GM18858 (cell line): ENCODE measurements around the gene CNTNAP4.

Source experiments
- ATAC-seq: cut with Tn5 transposase; IDR thresholded peaks from one replicate; pipeline ENCODE4 v1.9.1; 2021; ENCODE audit not compliant: unreplicated experiment

CNTNAP4 gene

DNA sequence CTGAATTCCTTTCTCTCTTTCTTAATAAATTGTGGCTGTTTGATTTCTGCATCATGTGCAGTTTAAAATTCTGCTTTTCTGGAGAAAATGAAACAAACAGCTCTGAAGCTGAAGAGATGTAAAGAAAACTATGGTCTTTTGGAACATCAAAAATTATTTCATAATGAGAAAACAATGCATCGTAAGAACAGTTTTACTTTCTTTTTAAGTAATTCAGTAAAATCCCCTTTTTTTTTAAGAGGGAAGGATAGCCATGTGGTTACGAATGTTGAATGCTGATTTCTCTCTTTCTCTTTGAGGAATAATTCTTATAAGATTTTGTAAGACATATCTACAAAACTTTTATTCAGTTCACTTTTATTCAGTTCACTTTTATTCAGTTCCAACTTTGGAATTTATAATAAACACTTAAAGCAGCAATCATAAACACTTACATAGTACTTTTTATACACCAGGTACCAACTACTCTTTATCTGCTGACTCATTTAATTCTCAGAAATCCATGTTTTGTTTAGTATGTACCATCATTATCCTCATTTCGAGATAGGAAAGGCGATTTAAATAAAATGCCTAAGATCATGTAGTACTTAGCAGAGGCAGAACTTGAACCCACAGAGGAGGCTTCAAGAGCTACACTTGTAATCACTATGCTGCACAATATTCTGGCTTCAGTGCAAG, 26.6 kb downstream of the CNTNAP4 start:
- no peak for ATAC-seq

DNA sequence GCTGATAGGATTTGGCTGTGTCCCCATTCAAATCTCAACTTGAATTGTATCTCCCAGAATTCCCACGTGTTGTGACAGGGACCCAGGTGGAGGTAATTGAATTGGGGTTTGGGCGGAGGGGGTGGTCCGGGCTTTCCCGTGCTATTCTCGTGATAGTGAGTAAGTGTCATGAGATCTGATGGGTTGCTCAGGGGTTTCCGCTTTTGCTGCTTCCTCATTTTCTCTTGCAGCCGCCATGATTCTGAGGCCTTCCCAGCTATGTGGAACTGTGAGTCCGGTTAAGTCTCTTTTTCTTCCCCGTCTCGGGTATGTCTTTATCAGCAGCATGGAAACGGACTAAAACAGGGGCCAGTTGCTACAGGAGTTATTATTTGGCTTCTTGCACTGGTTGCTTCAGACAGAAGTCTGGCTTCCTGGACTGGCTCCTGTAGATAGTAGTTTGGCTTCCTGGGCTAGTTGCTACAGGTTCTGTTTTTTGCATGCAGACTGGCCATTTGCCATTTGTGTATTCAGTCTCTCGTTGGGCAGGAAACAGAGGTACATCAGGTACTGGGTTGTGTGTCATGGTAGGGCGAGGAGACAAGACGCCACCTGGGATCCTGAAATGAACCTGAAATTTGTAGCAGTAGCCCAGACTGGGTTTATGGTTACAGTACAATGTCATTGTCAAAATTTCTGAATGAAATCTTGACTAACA, 32.6 kb downstream of the CNTNAP4 start:
- no peak for ATAC-seq

DNA sequence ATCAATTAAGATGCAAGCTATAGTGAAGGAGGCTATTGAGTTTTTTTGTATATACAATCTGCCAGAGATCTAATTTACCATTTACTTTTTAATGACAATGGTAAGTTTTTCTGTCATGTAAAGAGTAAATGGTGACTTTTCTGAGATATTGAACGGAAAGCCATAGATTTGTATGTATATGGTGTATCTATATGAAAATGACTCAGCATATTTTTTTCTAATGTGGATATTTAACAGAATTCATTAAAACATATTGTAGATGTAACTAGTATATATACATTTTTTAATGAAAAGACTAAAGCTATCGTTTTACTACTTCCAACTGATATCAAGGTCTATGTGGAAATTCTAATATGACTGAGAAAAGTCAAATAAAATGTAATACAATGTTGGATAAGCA, 34.1 kb downstream of the CNTNAP4 start:
- no peak for ATAC-seq

- ATAC-seq, result no peak
Measured at GRCh38 chr16:76318565-76318964, 41.4 kb downstream of the CNTNAP4 start.

DNA sequence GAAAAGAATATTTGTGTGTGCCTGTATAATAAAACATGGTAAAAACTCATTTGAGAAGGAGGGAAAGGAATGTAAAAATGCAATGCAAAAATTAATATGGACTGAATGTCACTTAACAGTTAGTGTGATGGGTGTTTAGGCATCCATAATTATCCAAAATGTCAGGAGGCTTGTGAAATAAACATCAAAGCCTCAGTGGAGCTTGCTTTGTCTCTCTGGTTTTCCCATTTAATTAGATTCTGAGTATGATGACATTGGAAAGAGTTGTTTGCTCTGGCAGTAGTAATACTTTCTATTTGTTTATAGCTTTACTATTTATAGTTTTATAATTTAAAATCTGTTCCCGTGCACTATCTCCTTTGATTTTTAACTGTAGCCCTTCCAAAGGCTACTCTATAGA, 51.9 kb downstream of the CNTNAP4 start:
- ATAC-seq, result no peak

- ATAC-seq, result no peak
Measured at GRCh38 chr16:76335180-76335974, 58.2 kb downstream of the CNTNAP4 start.

DNA sequence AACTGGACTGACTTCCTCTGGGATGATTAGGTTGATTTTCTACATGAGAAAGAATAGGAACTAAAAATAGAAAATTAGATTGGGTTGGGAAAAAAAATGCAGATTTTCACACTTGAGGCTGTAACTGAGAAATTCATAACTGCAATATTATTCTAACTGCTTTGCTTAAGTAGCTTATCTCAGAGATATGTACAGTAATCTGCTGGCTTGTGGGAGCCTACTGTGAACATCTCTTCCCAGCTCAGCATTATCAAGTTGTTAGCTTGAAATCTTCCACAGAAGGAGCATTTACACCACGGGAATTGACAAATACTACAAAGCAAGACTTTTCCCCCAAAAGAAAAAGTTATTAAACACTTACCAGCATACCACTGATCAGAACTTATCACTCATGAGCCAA, 58.9 kb downstream of the CNTNAP4 start:
- no peak for ATAC-seq

DNA sequence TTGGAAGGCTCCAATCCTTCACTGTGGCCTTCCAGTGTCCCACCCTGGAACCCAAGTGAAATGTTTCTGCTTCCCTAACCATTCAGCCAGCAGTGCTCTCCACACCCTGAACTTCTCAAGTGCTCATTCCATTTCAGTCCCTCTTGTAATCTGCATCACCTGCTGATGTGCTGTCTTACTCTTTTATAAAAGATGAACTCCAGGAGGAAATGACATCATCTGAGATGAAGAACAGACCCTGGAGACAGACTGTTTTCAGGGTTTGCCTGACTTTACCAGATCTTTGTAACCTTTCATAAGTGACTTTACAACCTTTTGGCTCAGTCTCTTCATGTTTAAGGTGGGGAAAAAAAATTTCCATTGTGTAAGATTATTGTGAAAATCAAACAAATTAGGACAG, 61.3 kb downstream of the CNTNAP4 start:
- no peak for ATAC-seq

DNA sequence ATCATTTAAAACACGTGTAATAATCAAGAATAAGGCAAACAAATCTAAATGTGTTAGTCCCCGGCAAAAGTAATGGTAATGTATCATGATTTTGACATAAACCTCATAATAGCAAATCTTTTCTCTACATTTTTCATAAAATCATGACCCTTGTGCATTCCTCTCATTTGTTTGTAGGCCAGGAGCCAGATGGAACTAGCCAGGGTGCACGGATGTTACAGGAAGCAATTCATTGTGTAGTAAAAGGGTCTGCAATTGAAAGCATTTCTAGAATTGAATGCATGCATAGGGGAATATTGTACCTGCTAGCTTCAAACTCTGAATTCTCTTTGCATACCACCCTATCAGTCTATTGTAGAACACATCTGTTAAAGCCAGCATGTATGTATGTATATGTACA, 66.6 kb downstream of the CNTNAP4 start:
- ATAC-seq, result no peak

DNA sequence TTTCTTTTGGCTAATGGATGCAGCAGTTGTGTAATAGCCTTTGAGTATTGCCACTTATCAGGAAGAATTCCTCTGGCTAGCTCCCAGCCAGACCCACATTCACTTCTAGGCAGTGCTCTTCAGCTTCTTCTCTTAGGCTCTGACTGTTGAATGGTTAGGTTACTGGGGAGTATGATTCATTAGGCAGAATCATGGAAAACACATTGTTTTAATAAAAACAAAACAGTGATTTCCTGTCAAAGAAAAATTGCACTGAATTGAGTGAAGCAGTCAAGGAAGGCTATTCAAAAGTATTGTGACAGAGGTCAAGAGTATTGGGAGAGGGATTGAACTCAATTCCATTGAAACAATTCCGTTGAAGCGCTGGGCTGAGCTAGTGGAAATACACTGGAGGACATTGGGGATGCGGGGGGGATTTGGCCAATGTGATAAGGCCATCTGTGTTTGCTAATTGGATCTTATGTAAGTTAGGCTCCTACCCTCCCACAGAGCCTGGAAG, 68.0 kb downstream of the CNTNAP4 start:
- no peak for ATAC-seq

DNA sequence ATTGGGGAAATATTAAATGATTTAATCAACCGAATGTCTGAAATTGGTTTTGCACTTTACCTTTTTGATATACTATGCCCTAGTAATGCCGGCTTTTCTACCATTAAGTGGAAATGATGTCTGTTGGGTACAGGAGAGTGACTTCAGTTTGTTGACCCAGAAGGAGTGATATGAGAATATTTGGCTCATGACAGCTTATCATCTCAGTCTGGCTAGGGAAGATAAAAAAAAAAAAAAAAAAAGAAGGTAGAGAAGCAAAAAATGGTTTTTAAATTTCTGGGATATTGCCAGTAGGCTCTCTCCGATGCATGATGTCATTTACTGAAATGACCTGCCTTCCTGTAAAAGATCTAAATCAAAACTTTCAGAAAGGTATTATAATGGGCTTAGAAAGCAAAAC, 69.0 kb downstream of the CNTNAP4 start:
- ATAC-seq, result no peak

DNA sequence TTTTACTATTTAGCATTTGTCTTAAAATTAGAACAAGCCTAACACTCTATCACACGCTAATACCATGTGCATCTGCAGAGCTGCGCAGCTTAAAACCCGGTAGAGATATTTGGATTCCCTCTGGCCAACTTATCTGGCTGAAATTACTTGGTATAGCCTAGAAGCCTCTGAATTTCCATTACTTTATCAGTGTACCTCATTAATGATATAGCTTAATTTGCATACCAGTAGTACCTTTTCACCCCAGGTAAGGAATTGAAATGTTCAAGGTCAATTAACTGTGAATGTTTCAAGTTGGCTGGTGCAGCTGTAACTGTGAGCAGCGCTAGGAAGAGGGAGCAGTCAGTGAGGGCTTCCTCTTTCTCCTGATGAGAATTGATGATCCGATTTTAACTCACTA, 74.2 kb downstream of the CNTNAP4 start:
- no peak for ATAC-seq

DNA sequence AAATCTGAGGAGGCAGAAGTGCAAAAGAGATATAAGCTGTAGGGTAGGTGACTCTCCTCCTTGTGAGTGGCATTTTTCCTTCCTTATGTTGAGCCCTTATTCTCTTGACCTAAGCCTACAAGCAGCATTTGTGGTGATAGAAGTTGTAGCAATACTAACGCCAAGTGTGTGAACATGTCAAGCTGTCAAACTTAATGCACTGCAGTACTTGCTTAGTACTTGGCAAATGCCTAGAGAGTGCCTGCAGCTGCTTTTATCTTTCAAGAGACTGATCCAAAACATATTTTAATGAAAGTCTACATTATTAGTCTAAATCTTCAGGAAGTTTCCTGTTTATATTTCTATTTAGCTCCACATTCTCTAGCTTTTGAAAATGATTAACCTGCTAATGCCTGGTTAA, 83.2 kb downstream of the CNTNAP4 start:
- no peak for ATAC-seq

- ATAC-seq, result no peak
Measured at GRCh38 chr16:76370344-76370743, 93.1 kb downstream of the CNTNAP4 start.

- no peak for ATAC-seq
Measured at GRCh38 chr16:76371441-76371840, 94.2 kb downstream of the CNTNAP4 start.

DNA sequence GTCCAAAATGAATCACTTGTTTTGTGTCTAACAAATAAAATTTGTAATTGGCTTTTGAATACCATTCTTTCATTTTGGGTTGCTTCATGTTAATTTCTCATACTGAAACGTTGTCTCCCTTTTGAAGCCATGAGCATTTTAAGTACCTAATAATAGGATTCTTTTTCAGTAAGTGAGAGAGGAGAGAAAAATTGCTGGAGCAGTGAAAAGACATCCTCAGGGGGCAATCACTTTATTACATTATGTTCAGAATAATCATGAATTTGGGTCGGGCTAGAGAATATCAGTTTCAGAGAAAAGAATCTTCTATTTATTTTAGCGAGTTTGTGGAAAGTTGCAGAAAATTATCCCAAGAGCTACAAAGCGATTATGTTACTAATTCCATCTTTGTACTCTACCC, 96.8 kb downstream of the CNTNAP4 start:
- no peak for ATAC-seq

- ATAC-seq, result no peak
Measured at GRCh38 chr16:76376988-76377387, 99.8 kb downstream of the CNTNAP4 start.

DNA sequence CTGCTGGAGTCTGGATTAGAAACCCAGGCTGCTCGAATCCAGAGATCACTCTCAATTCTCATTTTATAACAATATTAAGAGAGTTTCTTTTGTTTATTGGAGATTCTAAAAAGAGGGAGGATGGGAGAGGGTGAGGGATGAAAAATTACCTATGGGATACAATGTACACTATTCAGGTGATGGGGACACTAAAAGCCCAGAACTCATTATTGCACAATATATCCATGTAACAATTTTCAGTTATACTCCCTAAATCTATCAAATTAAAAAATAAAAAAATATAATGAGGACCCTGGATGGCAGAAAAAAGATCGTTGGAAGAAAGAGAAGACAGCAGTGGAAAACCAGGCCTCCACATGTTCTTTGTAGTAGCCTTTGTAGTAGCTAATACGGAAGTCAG, 100.8 kb downstream of the CNTNAP4 start:
- ATAC-seq, result no peak

GRCh38 chr16:76381096-76381495, 103.9 kb downstream of the CNTNAP4 start:
- no peak for ATAC-seq

- no peak for ATAC-seq
Measured at GRCh38 chr16:76385601-76386230, 108.5 kb downstream of the CNTNAP4 start.

DNA sequence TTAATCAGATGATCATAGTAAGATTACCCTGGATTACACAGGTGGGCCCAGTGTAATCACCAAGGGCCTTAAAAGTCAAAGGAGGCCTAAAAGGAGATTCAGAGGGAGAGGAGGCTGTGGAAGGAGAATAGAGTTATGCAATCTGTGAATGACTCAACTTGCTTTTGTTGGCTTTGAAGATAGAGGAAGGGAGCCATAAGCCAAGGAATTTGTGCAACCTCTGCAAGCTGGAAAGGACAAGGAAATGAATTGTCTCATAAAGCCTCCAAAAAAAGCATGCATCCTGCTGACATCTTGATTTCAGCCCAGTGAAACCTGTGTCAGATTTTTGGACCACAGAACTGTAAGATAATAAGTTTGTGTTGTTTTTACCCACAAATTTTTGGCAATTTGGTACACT, 109.6 kb downstream of the CNTNAP4 start:
- no peak for ATAC-seq
